Muscle of leg (tissue), 11 donors: ENCODE measurements around the gene TUB. TPM values are rescaled to one million over a fixed set of nuclear protein-coding genes. Genes with fewer than 3 reads are reported as not detected.

Source experiments
- DNase-seq: peaks from one replicate; pipeline ENCODE4 v3.0.0; 2013
- H3K27ac ChIP-seq: one replicate; pipeline ENCODE4 v1.5.1; 2013; ENCODE audit warnings: mild to moderate bottlenecking, low read length, control low read depth
- H3K27me3 ChIP-seq: one replicate; pipeline ENCODE4 v1.6.1; 2013; ENCODE audit warnings: low read length; ENCODE audit not compliant: control insufficient read depth, insufficient read depth
- H3K36me3 ChIP-seq: one replicate; pipeline ENCODE4 v1.6.1; 2013; ENCODE audit warnings: low read length; ENCODE audit not compliant: control insufficient read depth, insufficient read depth
- H3K4me1 ChIP-seq: one replicate; pipeline ENCODE4 v1.6.1; 2013; ENCODE audit warnings: low read length; ENCODE audit not compliant: control insufficient read depth, insufficient read depth
- H3K4me3 ChIP-seq: one replicate; pipeline ENCODE4 v1.5.1; 2013; ENCODE audit warnings: low read length, control low read depth
- H3K9me3 ChIP-seq: replicated peaks from 2 replicates; pipeline ENCODE4 v1.6.1; 2013; ENCODE audit warnings: low read depth, low read length; ENCODE audit not compliant: control insufficient read depth
- WGBS: methylation state at CpG from one replicate; pipeline ENCODE4 v1.1.5; 2013; ENCODE audit warnings: missing lambda C conversion rate; ENCODE audit not compliant: insufficient coverage; 5-methylcytosine and 5-hydroxymethylcytosine counted together
- polyA plus RNA-seq, 8 donors: library from polyadenylated mRNA; unstranded; fragments of 120-200 nt; gene quantifications; one replicate each; pipeline versions ENCODE4 v1.2.1 to v1.2.3, GENCODE V29; 2013; ENCODE audit warnings: inconsistent platforms in 1 of 8, low replicate concordance in 1 of 8; ENCODE audit not compliant: insufficient read length in 8 of 8, insufficient read depth in 1 of 8
- total RNA-seq: library from RNA; stranded (reverse); fragments of 120-200 nt; gene quantifications from one replicate; pipeline ENCODE4 v1.2.4, GENCODE V29; 2013

Gene TUB
- total and polyA plus RNA-seq, 9 donors = 9.5 to 20.3 (median 15.4) TPM

GRCh38 chr11:8060146-8060719 lies 20.8 kb upstream of the TUB start:
- Histone ChIP-seq H3K4me1 (peaks cover 19% of the 10 kb centered on the region), H3K4me3 (no peak overlapping the region), H3K36me3 (no peaks in the 10 kb centered on the region), H3K9me3 (no peaks in the 10 kb centered on the region), H3K27me3 (peaks cover 4% of the 10 kb centered on the region), H3K27ac (no peak overlapping the region)
- no peak for DNase-seq
- 81% methylated on average over 3 of the region's 3 CpGs for WGBS

GRCh38 chr11:8060801-8061554 lies 20.0 kb upstream of the TUB start:
- no peak overlapping the region for H3K27ac ChIP-seq
- 80% methylated on average over 7 of the region's 12 CpGs for WGBS
- peaks cover 19% of the 10 kb centered on the region for H3K4me1 ChIP-seq
- no peaks in the 10 kb centered on the region for H3K9me3 ChIP-seq
- no peaks in the 10 kb centered on the region for H3K36me3 ChIP-seq
- no peak overlapping the region for H3K4me3 ChIP-seq
- H3K27me3 ChIP-seq = peaks cover 6% of the 10 kb centered on the region
- no peak for DNase-seq

- WGBS = 87% methylated on average over 20 of the region's 22 CpGs
- no peaks in the 10 kb centered on the region for H3K9me3 ChIP-seq
- no peak for DNase-seq
- H3K36me3 ChIP-seq = no peaks in the 10 kb centered on the region
- H3K27me3 ChIP-seq = peaks cover 10% of the 10 kb centered on the region
- H3K4me3 ChIP-seq = no peak overlapping the region
- H3K27ac ChIP-seq = no peak overlapping the region
- peaks cover 22% of the 10 kb centered on the region for H3K4me1 ChIP-seq
These were observed 19.2 kb upstream of the TUB start for GRCh38 chr11:8061555-8062428.

GRCh38 chr11:8062781-8063257 lies 18.2 kb upstream of the TUB start:
- DNase-seq = no peak
- 59% methylated on average over 10 of the region's 13 CpGs for WGBS
- Histone ChIP-seq H3K27ac (no peak overlapping the region), H3K4me1 (peaks cover 21% of the 10 kb centered on the region), H3K4me3 (no peak overlapping the region), H3K27me3 (peaks cover 8% of the 10 kb centered on the region), H3K9me3 (no peaks in the 10 kb centered on the region), H3K36me3 (no peaks in the 10 kb centered on the region)

GRCh38 chr11:8063324-8063723 lies 17.7 kb upstream of the TUB start:
- Histone ChIP-seq H3K27me3 (peaks cover 8% of the 10 kb centered on the region), H3K4me3 (no peak overlapping the region), H3K36me3 (no peaks in the 10 kb centered on the region), H3K27ac (peak overlapping the region; percentile 3), H3K9me3 (no peaks in the 10 kb centered on the region), H3K4me1 (peaks cover 25% of the 10 kb centered on the region)
- DNase-seq = peak; percentile 87
- WGBS = 21% methylated on average over 5 of the region's 7 CpGs

- no peak for DNase-seq
- Histone ChIP-seq H3K27ac (no peak overlapping the region), H3K4me1 (peaks cover 36% of the 10 kb centered on the region), H3K9me3 (no peaks in the 10 kb centered on the region), H3K27me3 (peaks cover 8% of the 10 kb centered on the region), H3K4me3 (no peak overlapping the region), H3K36me3 (no peaks in the 10 kb centered on the region)
- WGBS = no CpG with 5 or more reads among the region's 2 CpGs
These were observed 16.0 kb upstream of the TUB start for GRCh38 chr11:8065031-8065430.

- H3K36me3 ChIP-seq = no peaks in the 10 kb centered on the region
- no peak for DNase-seq
- 85% methylated on average over 14 of the region's 17 CpGs for WGBS
- H3K27me3 ChIP-seq = peaks cover 8% of the 10 kb centered on the region
- peaks cover 36% of the 10 kb centered on the region for H3K4me1 ChIP-seq
- no peak overlapping the region for H3K27ac ChIP-seq
- no peak overlapping the region for H3K4me3 ChIP-seq
- no peaks in the 10 kb centered on the region for H3K9me3 ChIP-seq
These were observed 14.7 kb upstream of the TUB start for GRCh38 chr11:8066036-8066910.

GRCh38 chr11:8066911-8067455 lies 14.0 kb upstream of the TUB start:
- H3K27me3 ChIP-seq = peaks cover 13% of the 10 kb centered on the region
- H3K36me3 ChIP-seq = no peaks in the 10 kb centered on the region
- H3K27ac ChIP-seq = no peak overlapping the region
- H3K9me3 ChIP-seq = no peaks in the 10 kb centered on the region
- H3K4me3 ChIP-seq = no peak overlapping the region
- 48% methylated on average over 9 of the region's 10 CpGs for WGBS
- peak; percentile 49 for DNase-seq
- H3K4me1 ChIP-seq = peaks cover 36% of the 10 kb centered on the region

GRCh38 chr11:8067567-8067928 lies 13.5 kb upstream of the TUB start:
- H3K27me3 ChIP-seq = peaks cover 18% of the 10 kb centered on the region
- H3K4me1 ChIP-seq = peaks cover 31% of the 10 kb centered on the region
- no peak overlapping the region for H3K4me3 ChIP-seq
- H3K9me3 ChIP-seq = no peaks in the 10 kb centered on the region
- H3K27ac ChIP-seq = no peak overlapping the region
- H3K36me3 ChIP-seq = no peaks in the 10 kb centered on the region
- no peak for DNase-seq
- 61% methylated on average over 3 of the region's 4 CpGs for WGBS
